ENCODE results near the gene PITRM1.

Gene PITRM1

GRCh38 chr10:3136336-3136735 is 36.2 kb downstream of the PITRM1 start:
- DNase-seq = no peak

DNA sequence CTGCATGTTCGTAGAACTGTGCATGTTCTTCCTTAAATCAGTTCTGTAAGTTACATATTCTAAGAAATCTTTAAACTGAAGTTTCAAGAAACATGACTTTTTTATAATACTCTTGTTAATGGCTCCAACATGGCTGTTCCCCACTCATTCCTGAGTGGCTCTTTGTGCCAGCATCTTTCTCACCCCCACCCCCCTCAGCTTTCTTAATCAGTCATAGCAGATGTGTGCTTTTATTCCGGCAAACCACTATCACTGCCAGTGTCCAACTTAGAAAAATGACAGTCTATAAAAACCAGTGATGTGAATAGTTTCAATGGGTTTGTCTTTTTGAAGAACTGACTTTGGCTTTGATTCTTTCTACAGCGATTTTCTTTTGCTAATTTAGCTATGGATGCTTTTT is 37.6 kb downstream of the PITRM1 start:
- no peak for DNase-seq

GRCh38 chr10:3133948-3134347 is 38.6 kb downstream of the PITRM1 start:
- no peak for DNase-seq

DNA sequence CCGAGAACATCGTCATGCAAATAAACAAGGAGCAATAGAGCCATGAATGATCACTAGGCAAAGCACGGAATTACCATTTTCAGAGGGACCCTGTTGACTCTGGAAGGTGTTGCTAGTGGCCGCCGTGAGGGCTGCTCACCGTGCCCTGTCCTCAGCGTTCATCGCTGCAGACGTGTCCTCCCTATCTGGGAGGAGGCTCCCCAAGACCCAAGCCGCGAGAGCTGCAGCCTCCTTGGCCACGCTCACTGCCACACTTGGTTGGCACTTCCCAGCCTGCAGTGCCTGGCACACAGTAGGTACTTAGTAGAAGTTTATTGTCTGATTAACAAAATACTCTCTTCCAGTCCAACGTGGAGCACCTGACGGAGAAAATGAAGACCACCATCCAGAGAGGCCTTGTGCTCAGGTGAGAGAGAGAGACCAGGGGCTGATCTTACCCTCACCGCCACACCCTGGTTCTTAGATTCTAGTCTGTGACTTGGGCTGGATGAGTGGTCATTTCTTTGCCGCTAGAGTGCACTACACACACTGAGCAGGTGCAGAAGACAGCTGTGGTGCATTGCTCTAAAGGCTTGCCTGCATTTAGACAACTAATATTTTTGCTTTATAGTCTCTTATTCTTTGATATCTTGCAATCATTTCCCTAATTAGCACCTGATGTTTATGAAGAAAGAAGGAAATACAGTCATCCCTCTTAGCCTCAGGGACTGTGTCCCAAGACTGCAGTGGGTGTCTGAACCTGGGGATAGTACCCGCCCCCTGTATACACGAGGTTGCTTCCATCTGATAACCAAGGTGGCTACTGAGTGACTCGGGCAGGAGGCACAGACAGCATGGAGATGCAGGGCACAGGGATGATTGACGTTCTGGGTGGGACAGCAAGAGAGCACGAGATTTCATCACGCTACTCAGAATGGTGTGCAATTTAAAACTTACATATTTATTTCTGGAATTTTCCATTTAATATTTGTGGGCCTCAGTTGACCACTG is 40.3 kb downstream of the PITRM1 start:
- no peak for DNase-seq

DNA sequence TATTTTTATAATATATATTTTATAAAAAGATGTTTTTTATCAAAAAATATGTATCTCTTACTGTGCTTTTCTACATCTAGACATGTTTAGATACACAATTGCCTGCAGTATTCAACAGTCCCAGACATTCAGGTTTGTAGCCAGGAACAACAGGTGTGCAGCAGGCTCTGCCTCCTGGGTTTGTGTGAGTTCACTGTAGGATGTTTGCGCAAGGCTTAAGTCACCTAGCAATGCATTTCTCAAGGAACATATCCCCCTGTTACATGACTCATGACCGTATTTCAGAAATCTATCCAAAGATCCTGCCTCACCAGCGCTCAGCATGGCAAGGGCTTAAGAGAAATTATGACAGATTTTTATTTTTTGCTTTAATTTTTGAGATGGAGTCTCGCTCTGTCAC is 41.5 kb downstream of the PITRM1 start:
- no peak for DNase-seq

DNA sequence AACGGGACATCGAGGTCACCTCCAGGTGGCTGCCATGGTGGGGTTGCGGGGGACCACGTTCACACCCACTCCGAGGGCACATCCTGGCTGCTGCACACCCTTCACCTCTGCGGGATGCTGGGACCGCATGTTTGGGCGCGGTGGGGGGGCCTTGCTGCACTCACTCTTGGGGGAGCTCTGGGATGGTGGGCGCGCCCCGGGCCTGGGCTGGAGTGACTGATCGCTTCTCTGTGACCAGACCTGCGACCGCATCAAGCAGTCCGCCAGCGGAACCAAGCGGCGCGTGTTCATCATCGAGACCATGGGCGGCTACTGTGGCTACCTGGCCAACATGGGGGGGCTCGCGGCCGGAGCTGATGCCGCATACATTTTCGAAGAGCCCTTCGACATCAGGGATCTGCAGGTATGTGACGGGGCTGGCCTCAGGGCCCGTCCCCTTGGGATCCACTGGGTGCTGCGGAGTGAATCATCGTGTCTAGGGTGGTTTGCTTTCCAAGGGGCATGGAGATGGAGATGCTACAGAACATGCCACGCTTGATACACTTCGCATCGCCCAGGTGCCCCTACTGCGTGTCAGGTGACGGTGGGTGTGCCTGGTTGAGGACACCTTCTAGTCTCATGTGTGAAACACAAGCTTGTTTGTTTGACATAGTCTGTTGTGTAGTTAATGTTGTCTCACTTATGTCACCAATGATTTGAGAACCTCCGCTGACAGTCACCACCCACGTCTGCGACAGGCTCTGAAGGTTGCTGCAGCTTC is 42.8 kb downstream of the PITRM1 start:
- DNase-seq = no peak

DNA sequence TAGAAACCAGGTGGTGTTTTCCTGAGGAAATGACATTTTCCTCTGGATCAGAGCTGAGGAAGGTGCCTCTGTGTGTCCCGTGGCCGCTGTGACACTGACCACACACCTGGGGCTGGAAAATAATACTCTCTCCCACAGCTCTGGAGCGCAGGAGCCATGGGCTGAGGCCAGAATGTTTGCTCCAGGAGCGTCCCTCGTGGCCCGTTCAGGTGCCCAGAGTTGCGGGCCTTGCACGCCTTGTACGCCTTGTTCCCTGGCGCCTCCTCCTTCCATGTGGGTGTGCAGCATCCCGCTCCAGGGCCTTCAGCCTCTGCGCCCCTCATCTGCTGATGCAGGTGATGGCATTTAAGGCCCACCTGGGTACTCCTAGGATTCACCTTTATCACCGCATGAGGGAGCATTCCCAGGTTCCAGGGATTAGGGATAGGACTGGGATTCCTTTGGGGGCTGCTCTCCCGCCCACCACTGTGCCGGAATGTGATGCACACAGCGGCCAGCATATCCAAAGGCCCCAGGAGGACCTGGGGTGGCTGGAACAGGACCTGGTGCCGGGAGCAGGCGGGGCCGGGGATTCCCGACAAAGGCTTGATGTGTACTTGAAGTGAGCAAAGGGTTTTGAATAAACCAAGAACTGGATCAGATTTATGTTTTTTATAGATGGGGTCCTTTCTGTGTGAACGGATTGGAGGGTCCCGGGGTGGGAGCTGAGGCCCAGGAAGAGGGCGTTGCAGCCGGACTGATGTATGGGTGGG is 44.0 kb downstream of the PITRM1 start:
- no peak for DNase-seq

GRCh38 chr10:3127921-3128320 is 44.7 kb downstream of the PITRM1 start:
- no peak for DNase-seq

- DNase-seq = no peak
Observed at GRCh38 chr10:3126741-3127346, 45.7 kb downstream of the PITRM1 start.

DNA sequence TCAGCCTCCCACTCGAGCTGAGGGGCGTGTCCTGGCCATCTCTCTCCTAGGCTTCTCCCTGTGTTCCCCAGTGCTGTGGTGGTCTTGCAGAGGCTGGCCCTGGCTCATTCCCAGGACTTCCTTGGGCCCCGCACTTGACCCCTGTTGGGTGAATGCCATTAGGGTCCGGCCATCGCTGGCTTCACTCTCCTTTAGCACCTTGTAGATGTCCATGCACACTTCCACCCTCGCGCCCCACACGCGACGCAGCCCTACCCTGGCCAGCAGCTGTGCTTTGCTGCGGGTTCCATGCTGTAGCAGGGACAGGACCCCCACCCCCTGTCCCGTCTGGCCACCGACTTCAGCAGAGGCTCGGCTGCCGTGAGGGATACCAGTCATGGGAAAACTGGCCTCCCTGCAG is 46.3 kb downstream of the PITRM1 start:
- DNase-seq = no peak

DNA sequence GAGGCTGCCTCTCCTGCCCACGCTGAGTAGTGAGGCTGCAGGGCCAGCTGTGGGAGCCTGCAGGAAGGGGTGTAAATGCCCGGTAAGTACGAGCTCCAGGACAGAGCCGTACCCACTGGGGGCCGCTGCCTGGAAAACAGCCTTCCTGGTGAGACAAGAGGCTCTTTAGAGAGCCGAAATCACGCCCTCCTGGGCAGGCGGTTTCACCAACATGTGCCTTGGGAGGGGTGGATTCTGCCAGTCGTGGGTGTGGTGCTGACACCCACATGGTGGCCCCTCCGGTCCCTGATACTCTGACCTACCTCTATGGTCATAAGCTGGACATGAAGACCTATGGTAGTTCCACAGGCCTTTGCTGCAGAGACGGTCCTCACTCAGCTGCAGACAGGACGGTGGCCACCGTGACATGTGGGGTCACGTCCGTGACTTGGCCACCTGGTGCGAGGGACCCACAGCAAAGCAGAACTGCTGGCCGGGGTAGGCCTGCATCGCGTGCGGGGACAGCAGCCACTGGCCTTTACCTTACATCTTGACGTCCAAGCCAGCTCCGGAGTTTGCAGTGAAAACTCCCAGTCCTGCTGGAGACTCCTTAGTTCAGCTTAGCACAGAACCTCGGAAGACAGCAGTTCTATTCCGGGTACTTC is 46.9 kb downstream of the PITRM1 start:
- DNase-seq = no peak

DNA sequence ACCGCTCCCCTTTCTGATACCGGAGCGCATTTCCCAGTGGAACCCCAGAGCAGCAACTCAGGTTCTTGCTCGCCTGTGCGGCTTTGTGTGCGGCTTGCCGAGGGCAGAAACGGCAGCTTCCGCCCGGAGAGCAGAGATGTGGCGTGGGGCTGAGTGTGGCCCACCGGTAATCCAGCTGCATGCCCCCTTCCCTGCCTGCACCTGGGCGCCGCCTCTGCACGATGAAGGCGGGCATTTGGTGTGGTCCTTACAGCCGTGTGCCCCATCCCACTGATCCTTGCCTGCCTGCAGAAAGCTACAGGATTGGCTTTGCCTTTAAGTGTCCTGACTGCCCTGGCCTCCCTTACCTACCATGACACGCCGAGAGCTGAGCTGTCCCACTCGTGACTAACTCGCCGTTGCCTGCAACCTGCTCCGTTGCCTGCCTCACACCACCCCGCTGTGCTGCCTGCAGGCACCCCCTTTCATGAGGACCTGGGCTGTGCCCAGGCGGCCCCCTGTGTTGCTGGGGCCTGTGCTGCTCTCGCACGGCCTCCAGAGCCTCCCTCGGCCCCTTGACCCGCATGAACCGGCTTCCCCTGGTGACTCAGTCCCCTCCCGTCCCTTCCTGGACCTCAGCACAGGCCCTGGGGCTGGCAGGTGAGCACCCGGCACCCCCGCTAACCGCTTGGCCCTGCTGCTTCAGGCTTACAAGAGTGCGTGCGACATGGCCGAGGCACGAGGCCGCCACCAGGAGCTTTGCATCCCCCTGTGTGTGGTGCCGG is 48.0 kb downstream of the PITRM1 start:
- DNase-seq = no peak

DNA sequence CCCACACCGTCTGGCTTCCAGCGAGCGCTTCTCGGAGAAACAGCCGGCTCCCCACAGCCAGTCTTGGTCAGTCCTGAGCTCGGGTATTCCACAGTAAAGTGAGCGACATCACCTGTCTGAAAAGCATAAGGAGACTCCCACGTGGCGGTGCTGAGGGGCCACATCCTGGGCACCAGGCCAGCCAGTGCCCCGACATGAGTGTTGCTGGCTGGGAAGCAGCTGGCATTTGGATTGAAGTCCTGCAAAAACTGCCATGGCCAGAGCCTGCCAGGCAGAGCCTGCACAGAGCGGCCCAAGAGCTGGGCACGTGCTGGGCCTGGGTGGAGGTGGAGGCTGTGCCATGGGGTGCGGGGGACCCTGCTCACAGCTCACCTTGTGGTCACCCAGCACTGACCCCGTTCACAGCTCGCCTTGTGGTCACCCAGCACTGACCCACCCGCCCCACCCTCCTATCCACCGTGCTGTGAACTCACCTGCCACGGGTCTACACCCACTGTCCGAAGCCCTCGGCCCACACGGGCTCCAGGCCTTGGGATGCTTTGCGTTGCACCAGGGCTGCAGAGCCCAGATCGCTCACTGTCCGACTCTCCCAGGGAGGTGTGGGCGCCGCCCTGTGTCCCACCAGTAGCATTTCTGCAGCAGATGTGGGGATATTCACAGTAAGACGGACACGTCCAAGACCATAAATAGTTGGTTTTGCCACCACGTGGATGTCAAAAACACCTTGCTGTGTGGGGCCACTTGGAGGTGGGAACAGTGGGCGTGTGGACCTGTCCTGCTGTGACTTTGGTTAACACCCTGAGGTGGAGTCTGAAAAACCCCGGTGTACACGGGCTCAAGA is 48.8 kb downstream of the PITRM1 start:
- DNase-seq = no peak

GRCh38 chr10:3122486-3123205 is 49.9 kb downstream of the PITRM1 start:
- DNase-seq = no peak

DNA sequence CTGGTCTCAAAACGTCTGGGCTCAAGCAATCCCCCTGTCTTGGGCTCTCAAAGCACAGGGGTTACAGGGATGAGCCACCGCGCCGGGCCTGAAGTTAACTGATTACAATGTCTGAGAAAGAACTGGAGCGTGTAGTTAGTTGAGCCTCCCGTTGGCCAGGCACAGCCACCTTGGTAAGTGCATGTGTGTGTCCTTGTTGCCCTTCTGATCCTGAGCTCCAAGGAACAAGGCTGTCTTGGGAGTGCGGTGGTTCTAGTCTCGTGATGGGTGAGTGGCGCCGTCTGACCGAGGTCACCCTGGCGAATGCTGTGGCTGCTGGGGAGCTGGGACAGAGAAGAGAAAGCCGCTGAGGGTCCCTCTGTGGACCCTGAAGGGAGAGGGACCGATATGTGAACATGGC is 50.5 kb downstream of the PITRM1 start:
- no peak for DNase-seq

DNA sequence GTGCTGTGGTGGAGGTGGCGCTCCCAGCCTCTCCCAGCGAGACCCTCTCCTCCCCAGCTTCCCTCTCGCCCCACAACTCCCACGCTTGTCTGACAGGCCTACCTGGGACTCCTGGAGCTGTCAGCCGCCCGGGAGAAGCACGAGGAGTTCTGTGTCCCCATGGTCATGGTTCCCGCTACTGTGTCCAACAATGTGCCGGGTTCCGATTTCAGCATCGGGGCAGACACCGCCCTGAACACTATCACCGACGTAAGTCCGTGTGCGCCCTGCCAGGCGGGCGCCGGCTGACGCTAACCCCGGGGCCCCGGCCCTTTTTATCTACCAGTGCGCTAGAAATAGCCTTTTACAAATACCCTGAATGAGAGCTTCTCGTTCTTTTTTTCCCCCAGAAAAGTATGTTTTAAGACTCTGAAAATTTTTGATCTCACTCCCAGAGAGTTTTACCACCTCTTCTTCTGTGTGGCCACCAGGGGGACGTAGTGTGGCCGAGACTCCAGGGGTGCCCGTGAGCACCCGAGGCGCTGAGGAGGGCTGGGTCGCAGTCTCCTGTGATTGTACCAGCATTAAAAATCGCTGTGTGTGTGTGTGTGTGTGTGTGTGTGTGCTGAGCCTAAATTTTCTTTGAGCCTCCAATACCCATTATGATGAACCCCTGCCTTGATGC is 52.7 kb downstream of the PITRM1 start:
- DNase-seq = no peak

GRCh38 chr10:3118641-3119091 is 53.9 kb downstream of the PITRM1 start:
- no peak for DNase-seq

DNA sequence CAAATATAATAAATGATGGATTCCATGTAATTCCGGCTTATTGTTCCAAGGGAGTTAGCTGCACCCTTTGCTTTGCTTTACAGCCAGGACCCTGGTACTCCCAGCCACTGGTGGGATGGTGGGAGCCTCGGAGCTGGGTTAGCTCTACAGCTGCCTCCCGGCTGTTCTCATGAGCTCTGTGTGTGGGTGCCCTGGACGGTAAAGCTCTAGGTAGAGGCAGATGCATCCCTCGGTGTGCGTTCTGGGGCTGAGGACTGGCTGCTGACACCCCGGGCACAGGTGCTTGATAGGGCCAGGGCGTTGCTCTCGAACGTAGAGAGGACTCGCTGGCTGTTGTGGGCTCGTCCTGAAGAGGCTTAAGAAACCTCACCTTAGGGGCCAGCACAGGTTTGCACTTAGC is 55.1 kb downstream of the PITRM1 start:
- DNase-seq = no peak

GRCh38 chr10:3116508-3117100 is 56.0 kb downstream of the PITRM1 start:
- no peak for DNase-seq

Data from NCI-H446 treated with DMSO at 0.1 percent for 48 hours (cell line).